Spleen (tissue), 11 donors: Measurements from ENCODE around the gene NTRK2. TPM values are rescaled to one million over a fixed set of nuclear protein-coding genes. Genes with fewer than 3 reads are reported as not detected.

ENCODE experiments used
- DNase-seq: peaks from one replicate; pipeline ENCODE4 v3.0.0-alpha.2; 2020
- H3K27ac ChIP-seq, 8 donors: fragments of 200-600 bp; sonication (generic) in 7 of 8; 1 replicate in 4 of 8; 2 replicates in 4 of 8; pipeline versions ENCODE4 v1.5.0 to v1.8.0; 2016 to 2021; ENCODE audit warnings: inconsistent platforms in 4 of 8, mild to moderate bottlenecking in 4 of 8, moderate library complexity in 1 of 8
- H3K27me3 ChIP-seq, 7 donors: fragments of 200-600 bp; sonication (generic) in 6 of 7; replicated peaks in 1 of 7; 1 replicate in 4 of 7; 2 replicates in 3 of 7; pipeline versions ENCODE4 v1.5.0 to v1.8.0; 2016 to 2021; ENCODE audit warnings: inconsistent platforms in 3 of 7, mild to moderate bottlenecking in 1 of 7
- H3K36me3 ChIP-seq, 6 donors: fragments of 200-600 bp; sonication (generic) in 5 of 6; 1 replicate in 4 of 6; 2 replicates in 2 of 6; pipeline versions ENCODE4 v1.5.0 to v1.8.0; 2016 to 2021; ENCODE audit warnings: inconsistent platforms in 2 of 6
- H3K4me1 ChIP-seq, 6 donors: fragments of 200-600 bp; sonication (generic) in 5 of 6; 1 replicate in 3 of 6; 2 replicates in 3 of 6; pipeline versions ENCODE4 v1.5.0 to v1.8.0; 2016 to 2021; ENCODE audit warnings: inconsistent platforms in 3 of 6
- H3K4me3 ChIP-seq, 8 donors: fragments of 200-600 bp; sonication (generic) in 7 of 8; 1 replicate in 4 of 8; 2 replicates in 4 of 8; pipeline versions ENCODE4 v1.5.0 to v1.8.0; 2016 to 2021; ENCODE audit warnings: inconsistent platforms in 4 of 8, mild to moderate bottlenecking in 4 of 8, moderate library complexity in 2 of 8
- H3K9me3 ChIP-seq, 8 donors: fragments of 200-600 bp; sonication (generic) in 7 of 8; 1 replicate in 4 of 8; 2 replicates in 4 of 8; pipeline versions ENCODE4 v1.5.0 to v1.8.0; 2016 to 2021; ENCODE audit warnings: inconsistent platforms in 4 of 8
- POLR2A ChIP-seq, 3 donors: fragments of 450-650 bp; IDR thresholded peaks; one replicate each; pipeline ENCODE4 v1.5.1; 2017; ENCODE audit warnings: antibody characterized with exemption in 3 of 3, mild to moderate bottlenecking in 1 of 3
- POLR2AphosphoS5 ChIP-seq, 3 donors: sonication (generic); formaldehyde crosslinking; IDR thresholded peaks; one replicate each; pipeline ENCODE4 v1.5.1; 2017; ENCODE audit warnings: antibody characterized with exemption in 3 of 3
- WGBS, 5 donors: extraction: QIAGEN DNeasy Blood & Tissue Kit in 3 of 5; methylation state at CpG; one replicate each; pipeline versions ENCODE4 v1.1.5 to v1.1.7; 2013 to 2018; 5-methylcytosine and 5-hydroxymethylcytosine counted together
- intact Hi-C: fragments of 100-400 bp; cut with DNase I; formaldehyde crosslinking; loops from one replicate; pipeline ENCODE4 v1.15.0; 2023; ENCODE audit warnings: low total_unique reads
- polyA plus RNA-seq, 3 donors: library from polyadenylated mRNA; stranded (reverse); fragments of 200-250 nt; gene quantifications; one replicate each; pipeline ENCODE4 v1.2.1, GENCODE V29; 2013
- total RNA-seq, 7 donors: library from RNA; depleted of rRNA in 3 of 7; stranded (reverse); fragments of >200 nt in 3 of 7; fragmentation: NEBNext Ultra II Directional in 4 of 7; extraction: Animal tissue kit (Norgen Biotek cat#: 25700) in 4 of 7; gene quantifications; one replicate each; pipeline versions ENCODE4 v1.1.0 to v1.2.1, GENCODE V29; 2016 to 2021
- TF ChIP-seq, protein P1 (sequence below), 11 experiments: fragments of 200-600 bp in 7 of 11; fragments of 450-650 bp in 4 of 11; sonication (generic) in 4 of 11; IDR thresholded peaks in 8 of 11; conservative IDR thresholded peaks in 3 of 11; 1 replicate in 7 of 11; 2 replicates in 4 of 11; pipeline versions ENCODE4 v1.4.0 to v1.8.0; 2016 to 2021; ENCODE audit warnings: antibody characterized with exemption in 11 of 11, inconsistent platforms in 4 of 11, mild to moderate bottlenecking in 1 of 11
- donor health status: healthy with polysubstance abuse.
- donor health status: DM: no; HTN: no; CAD: no; lungs with moderate emphysema.
- donor health status: DM: no; HTN: no; CAD: no.
- donor health status: Bipolar disorder and iron deficiency.
- donor health status: healthy.
- donor health status: DM: no; HTN: no; CAD: no.
- donor health status: DM: yes; HTN: yes; CAD: no.

Gene NTRK2
- total and polyA plus RNA-seq, 10 donors = 0.63 to 22.7 (median 8.9) TPM

DNA sequence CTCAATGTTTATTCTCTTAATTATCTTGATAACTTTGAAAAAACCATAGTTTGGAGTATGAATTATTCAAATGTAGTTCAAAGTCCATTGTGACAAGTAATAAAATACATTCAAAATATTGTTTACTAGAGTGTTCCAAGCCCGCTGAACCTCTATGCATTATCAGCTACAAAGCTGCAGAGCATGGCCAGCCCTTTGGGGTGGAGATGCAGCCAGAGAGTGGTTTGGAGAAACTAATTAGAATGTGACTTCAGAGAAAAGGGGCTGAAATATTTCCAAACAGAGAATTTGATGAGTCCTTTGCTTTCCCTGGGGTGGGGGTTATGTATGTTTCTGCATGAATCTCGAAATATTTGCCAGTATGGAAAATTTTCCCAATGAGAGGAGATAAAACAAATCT is 211.3 kb downstream of the NTRK2 start:
- no peaks in the 10 kb centered on the region for H3K27me3 ChIP-seq
- no peak for DNase-seq
- no peak overlapping the region for H3K27ac ChIP-seq
- H3K36me3 ChIP-seq = no peaks in the 10 kb centered on the region
- intact Hi-C loops = no loop called here
- no peaks in the 10 kb centered on the region for H3K9me3 ChIP-seq
- H3K4me3 ChIP-seq = no peak overlapping the region
- 79 to 87% (median 85%) methylated on average over 2 of the region's 2 CpGs for WGBS, 5 donors
- no peaks in the 10 kb centered on the region for H3K4me1 ChIP-seq
- TF ChIP-seq, protein P1, sequence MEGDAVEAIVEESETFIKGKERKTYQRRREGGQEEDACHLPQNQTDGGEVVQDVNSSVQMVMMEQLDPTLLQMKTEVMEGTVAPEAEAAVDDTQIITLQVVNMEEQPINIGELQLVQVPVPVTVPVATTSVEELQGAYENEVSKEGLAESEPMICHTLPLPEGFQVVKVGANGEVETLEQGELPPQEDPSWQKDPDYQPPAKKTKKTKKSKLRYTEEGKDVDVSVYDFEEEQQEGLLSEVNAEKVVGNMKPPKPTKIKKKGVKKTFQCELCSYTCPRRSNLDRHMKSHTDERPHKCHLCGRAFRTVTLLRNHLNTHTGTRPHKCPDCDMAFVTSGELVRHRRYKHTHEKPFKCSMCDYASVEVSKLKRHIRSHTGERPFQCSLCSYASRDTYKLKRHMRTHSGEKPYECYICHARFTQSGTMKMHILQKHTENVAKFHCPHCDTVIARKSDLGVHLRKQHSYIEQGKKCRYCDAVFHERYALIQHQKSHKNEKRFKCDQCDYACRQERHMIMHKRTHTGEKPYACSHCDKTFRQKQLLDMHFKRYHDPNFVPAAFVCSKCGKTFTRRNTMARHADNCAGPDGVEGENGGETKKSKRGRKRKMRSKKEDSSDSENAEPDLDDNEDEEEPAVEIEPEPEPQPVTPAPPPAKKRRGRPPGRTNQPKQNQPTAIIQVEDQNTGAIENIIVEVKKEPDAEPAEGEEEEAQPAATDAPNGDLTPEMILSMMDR (IDR thresholded peaks at IDR 0.05 in 8 of 11, conservative IDR thresholded peaks at IDR 0.05 in 3 of 11) = no peak
- TF ChIP-seq POLR2AphosphoS5 (IDR thresholded peaks at IDR 0.05) = no peak
- no peak for TF ChIP-seq POLR2A (IDR thresholded peaks at IDR 0.05)

DNA sequence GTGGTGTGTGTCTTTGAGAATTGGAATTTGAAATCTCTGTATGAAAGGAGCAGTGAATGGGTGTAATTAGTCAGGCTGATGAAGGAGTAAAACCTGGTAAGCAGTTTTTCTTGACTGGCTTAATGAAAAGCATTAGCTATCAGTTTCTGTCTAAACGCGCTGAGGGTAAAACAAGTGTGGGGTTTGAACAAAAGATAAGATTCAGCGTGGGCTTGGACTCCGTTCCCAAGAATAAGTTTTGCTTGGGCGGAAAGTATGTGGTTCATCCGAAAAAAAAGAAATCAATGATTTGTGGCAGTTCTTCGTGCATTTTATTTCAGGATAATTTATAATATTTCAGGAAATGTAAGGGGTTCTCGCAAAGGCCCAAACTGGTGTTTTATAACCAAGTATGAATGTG is 217.3 kb downstream of the NTRK2 start:
- H3K9me3 ChIP-seq = no peaks in the 10 kb centered on the region
- TF ChIP-seq POLR2AphosphoS5 (IDR thresholded peaks at IDR 0.05) (no peak), POLR2A (IDR thresholded peaks at IDR 0.05) (no peak)
- TF ChIP-seq, protein P1 (IDR thresholded peaks at IDR 0.05 in 8 of 11, conservative IDR thresholded peaks at IDR 0.05 in 3 of 11) = no peak
- WGBS, 5 donors = 93 to 99% (median 96%) methylated on average over 8 of the region's 8 CpGs
- H3K36me3 ChIP-seq = no peaks in the 10 kb centered on the region
- H3K27me3 ChIP-seq = no peaks in the 10 kb centered on the region
- no peak for DNase-seq
- intact Hi-C loops = no loop called here
- H3K4me1 ChIP-seq = no peaks in the 10 kb centered on the region
- no peak overlapping the region for H3K27ac ChIP-seq
- no peak overlapping the region for H3K4me3 ChIP-seq

DNA sequence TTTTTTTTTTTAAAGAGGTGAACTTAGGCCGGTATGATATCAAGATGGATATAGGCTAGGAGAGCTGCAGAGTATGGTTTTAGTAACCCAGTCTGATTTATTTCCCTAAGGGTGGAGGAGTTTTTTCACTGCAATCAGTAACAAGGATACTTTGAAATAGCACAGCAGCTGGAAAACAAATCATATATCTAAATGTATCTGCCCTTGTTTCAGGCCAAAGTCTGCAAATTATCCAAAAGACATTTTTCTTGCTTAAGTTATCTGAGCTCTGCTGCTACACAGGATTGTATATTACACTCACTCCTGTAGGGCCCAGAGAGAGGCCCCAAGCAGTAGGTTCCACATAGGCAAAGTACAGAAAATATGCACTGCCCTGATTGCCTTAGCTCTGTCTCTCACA is 222.4 kb downstream of the NTRK2 start:
- H3K27ac ChIP-seq = no peak overlapping the region
- intact Hi-C loops = no loop called here
- no peaks in the 10 kb centered on the region for H3K27me3 ChIP-seq
- 90 to 100% (median 92%) methylated on average over 1 of the region's 1 CpG for WGBS, 5 donors
- no peaks in the 10 kb centered on the region for H3K4me1 ChIP-seq
- no peak overlapping the region for H3K4me3 ChIP-seq
- no peaks in the 10 kb centered on the region for H3K9me3 ChIP-seq
- TF ChIP-seq POLR2A (IDR thresholded peaks at IDR 0.05) (no peak), POLR2AphosphoS5 (IDR thresholded peaks at IDR 0.05) (no peak)
- TF ChIP-seq, protein P1 (IDR thresholded peaks at IDR 0.05 in 8 of 11, conservative IDR thresholded peaks at IDR 0.05 in 3 of 11) = no peak
- no peak for DNase-seq
- no peaks in the 10 kb centered on the region for H3K36me3 ChIP-seq

DNA sequence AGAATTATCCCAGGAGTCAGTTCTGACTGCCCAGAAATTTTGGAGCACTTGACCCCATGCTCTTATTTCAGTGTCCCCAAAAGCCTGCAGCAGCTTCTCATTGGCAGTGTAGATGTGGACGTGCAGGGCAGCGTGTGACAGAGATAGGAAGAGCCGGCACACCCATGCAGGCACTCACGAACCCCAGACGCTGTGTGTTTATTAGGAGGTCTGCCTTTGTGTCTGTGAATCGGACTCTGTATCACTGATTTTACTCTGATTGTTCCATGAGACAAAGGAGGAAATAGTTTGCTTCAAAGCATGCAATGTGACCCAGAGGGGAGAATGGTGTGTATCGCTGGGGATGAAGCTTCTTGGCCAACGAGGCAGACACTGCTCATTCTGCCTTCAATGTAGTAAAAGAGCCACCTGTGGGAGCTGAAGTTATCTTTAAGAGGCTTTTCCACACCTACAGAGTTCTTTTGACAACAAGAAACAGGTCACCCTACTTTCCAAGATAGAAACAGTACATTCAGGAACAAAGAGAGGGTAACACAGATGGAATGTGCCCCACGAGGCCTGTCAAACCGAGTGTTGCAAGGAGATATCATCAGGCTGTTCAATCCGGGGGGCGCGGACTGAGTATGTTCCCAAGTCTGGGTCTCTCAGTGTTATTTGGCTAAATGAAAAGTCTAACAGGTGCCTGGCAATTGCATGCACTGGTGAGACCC is 224.0 kb downstream of the NTRK2 start:
- no peaks in the 10 kb centered on the region for H3K9me3 ChIP-seq
- H3K4me3 ChIP-seq = no peak overlapping the region
- H3K4me1 ChIP-seq = no peaks in the 10 kb centered on the region
- no peaks in the 10 kb centered on the region for H3K36me3 ChIP-seq
- H3K27me3 ChIP-seq = no peaks in the 10 kb centered on the region
- H3K27ac ChIP-seq = no peak overlapping the region
- WGBS, 5 donors = 78 to 85% (median 81%) methylated on average over 13 of the region's 13 CpGs
- intact Hi-C loops = no loop called here
- DNase-seq = no peak
- no peak for TF ChIP-seq POLR2A (IDR thresholded peaks at IDR 0.05)
- TF ChIP-seq, protein P1 (IDR thresholded peaks at IDR 0.05 in 8 of 11, conservative IDR thresholded peaks at IDR 0.05 in 3 of 11) = no peak
- TF ChIP-seq POLR2AphosphoS5 (IDR thresholded peaks at IDR 0.05) = no peak
